Left renal pelvis (tissue), 4 donors: ENCODE data around the gene MCAT. TPM values are rescaled to one million over a fixed set of nuclear protein-coding genes. Genes with fewer than 3 reads are reported as not detected.
"Not testable (repeated sequence)": the region's sequence is repeated elsewhere in the genome, so short reads cannot be mapped to it uniquely, and the experiment has no call there.

ENCODE experiments used
- DNase-seq, 4 donors: peaks; one replicate each; pipeline ENCODE4 v3.0.0-alpha.2; 2013; ENCODE audit warnings: low read depth in 4 of 4, low spot score in 3 of 4
- polyA plus RNA-seq, 4 donors: library from polyadenylated mRNA; unstranded; fragments of 120-200 nt; gene quantifications; one replicate each; pipeline ENCODE4 v1.2.1, GENCODE V29; 2013; ENCODE audit not compliant: insufficient read length in 4 of 4

MCAT gene
- polyA plus RNA-seq, 4 donors, result 10.2 to 29.1 (median 18.8) TPM

DNA sequence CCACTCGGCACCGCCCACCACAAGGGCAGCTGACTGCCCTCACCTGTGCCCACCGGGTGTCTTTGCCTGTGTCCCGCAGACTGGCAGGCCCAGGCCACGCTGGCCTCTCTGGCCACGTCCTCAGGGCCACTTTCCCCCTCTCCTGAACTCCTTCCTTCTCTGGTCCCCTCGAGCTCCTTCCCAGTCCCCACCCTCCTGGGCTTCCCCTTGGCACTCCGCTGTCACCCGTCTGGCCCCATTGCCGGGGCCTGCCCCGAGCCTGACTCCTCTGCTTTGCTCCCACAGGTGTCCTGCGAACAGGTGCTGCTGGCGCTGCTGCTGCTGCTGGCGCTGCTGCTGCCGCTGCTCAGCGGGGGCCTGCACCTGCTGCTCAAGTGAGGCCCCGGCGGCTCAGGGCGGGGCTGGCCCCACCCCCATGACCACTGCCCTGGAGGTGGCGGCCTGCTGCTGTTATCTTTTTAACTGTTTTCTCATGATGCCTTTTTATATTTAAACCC, 14.2 kb downstream of the MCAT start:
- no peak for DNase-seq

DNA sequence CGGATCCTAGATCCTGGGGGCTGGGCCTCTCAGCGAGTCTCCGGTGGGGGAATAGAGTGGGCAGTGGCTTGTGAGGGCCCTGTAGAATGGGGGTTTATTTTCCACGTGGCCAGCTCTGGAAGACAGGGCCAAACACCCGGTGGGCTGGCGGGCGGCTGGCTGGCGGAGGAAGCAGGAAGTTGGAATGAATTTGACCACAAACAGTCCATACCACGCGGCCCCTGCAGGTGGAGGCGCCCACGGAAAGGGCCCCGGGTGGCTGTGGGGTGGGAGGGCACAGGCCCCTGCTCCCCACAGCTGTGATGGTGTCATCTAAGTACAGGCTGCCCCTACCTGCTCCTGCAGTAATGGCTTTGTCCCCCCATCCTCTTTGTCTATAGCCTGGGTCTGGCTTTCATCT, 15.1 kb downstream of the MCAT start:
- no peak for DNase-seq

DNA sequence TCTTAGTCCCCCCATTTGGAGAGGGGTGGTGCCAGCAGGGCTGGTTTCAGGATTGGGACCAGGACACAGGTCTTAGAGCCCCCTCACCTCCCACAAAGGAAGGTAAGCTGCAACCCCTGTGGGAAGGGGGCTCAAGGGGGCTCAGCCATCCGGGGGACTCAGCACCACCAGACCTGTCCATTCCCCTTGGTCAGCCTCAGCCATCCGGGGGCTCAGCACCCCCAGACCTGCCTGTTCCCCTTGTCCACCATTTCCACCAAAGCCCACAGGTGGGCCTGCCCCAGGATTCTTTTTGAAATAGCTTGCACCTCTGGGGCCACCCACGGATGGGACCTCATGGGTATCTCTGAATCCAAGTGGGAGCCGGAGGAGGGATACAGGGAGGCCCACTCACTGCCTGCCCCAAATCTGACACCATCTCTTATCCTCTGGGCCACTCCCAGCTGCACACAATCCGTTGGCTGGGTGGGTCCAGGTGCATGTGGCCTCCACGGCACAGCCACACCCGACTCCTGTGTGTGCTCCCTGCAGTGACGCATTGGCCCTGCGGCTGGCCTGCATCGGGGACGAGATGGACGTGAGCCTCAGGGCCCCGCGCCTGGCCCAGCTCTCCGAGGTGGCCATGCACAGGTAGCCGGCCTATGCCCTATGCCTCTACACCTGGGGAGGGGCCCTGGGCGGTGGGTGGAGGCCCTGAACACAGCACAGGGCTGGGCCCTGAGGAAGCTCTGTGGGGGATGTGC, 15.9 kb downstream of the MCAT start:
- no peak for DNase-seq

DNA sequence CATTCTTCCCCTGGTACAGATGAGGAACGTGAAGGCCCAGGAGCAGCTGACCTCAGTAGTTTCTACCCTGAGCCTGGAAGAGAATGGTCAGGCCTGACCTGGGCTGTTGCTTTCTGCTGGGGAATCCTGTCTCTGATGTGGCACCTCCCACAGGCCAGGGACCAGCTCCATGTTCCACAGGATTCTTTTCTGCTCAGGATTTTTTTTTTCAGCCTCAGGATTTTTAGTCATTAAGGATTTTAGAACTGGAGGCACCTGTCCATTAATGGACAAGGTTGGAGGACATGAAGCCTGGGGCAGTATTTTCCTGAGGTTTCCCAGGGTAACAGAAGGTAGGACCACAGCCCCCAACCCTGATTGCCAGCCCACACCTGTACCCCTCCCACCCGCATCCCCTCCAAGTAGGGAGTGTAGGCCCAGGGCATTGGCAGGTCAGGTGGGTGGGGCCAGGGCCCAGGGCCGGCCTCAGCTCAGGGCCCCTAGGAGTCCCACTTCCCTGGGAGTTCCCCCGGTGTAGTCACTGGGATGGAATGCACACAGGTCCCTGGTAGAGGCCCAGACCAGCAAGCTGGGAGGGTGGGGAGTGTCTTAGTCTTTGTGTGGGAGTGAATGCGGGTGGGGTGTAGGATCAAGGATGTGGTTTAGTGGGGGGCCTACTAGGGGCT, 16.6 kb downstream of the MCAT start:
- no peak for DNase-seq

- DNase-seq, result no peak
Observed at GRCh38 chr22:43118953-43119458, 24.2 kb downstream of the MCAT start.

GRCh38 chr22:43118024-43118849, 25.0 kb downstream of the MCAT start:
- no peak for DNase-seq

DNA sequence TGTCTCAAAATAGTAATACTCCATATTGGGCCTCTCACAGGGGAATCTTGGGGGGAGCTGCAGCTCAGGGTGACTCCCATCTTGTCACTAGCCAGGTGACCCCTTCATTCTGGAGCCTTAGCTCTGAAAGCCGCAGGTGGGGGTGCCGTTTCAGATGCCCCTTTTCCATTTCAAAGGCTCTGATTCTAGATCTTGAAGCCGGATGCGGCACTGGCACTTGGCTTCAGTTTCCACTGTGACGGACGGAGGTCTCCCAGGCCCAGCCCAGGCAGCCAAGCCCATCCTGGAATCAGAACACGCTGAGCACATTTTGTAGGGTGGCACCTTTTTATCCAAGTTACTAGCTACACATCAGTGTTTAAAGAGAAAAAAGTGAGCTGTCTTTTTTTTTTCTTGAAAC, 26.3 kb downstream of the MCAT start:
- DNase-seq, result no peak

DNA sequence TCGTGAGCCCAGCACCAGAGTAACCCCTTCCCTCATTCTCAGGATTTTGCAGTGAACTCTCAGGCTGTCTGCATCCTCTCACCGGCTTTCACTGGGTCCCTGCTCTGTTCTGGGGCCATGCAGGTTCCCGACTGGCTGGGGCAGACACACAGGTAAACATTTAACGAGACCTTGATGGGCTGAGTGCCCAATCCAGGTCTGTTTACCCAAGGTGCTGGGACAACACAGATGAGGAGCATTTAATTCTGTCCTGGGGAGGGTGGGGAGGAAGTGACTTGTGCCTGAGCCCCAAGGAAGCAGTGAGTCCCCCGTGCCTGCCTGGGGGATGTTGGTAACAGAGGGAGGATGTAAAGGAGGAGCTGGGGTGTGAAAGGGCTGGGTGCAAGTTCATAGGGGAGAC, 28.2 kb downstream of the MCAT start:
- DNase-seq, result no peak

DNA sequence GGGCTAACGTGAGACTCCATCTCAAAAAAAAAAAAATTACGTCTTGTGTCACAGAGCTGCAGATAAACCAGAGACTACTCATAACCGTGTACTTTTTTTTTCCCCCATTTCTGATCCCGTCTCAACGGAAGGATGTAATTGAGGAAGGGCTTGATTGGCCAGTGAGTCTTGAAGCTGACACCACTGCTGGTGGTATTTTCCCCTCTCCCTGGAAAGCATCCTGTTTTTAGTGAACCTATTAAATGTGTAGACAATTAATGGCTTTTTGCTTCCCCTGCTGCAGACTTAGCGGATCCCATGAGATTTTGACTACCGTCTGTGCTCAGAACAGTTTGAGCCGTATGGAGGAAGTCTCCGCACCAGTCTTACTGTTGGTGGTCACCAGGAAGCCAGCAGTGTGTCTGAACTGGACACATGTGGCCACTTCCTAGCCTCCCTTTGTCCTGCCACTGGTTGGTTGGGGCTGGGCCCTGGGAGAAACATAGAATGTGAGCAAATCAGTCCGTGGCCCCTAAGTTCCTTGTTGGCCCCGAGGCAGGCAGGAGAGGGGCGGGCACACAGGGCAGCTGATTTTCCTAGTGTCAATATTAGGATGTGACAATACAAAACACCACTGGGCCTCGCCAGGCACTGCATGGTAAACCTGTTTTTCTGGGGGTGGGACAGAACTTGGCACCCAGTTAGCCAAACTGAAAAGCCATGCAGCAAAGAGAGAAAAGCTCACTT, 29.5 kb downstream of the MCAT start:
- DNase-seq, result no peak

DNA sequence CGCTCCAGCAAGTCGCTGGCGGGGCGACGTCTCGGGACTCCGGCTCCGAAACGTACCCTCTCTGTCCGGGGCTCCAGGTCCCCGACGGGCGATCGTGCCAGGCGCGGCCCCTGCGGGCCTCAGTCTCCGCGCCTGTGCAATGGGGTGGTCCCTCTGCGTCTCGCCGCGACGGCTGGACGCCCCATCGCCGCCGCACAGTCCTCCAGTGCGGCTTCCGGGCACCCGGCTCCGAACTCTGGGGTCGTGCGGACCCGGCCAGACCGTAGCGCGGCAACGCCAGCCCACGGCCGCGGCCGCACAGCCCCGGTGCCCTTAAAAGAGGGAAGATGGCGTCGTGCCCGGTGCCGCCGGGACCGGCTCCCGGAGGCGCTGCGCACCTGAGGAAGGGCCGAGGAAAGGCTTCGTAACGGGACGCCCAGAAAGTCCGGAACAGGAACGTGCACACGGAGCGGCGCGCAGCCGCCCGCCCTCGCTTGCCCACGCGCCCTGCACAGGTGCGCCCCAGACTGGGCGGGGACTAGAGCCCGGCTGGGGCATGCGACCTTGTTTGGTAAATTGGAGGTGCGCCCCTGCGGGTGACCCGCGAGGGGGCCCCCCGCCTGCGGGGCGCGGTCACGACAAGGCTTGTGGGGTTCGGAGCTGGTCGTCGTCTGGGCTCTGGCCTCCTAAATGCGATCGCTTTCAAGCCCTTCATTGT, 32.1 kb downstream of the MCAT start:
- DNase-seq, result no peak

- DNase-seq, result no peak
Observed at GRCh38 chr22:43110444-43110926, 32.7 kb downstream of the MCAT start, which contains the start of gene BIK. Gene BIK (plus strand): TSS chr22:43110750. CDS start chr22:43124023, 13,273 bp downstream.

DNA sequence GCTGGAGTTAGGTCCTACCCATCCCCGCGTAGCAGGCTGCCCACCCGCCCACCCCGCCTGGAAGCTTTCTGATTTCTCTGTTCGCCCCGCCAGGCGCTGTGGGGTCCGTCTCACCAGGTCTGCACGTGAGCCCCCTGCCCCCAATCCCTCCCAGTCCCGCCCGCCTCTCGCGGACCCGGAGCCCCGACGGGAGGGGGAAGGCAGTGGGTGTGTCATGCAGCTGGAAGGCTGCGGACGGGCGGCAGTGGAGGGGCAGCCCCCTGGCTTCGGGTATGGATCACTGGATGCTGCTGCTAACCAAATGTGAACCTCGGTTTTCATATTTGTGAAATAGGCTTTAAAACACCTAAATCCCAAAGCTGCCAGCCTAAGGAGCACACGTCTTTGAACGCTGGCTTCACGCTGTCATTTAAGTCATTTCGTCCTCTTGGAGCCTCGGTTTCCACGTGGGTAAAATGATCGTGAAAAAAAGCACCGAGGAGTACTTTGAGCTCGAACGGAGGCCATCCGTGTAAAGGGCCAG, 33.2 kb downstream of the MCAT start:
- no peak for DNase-seq

DNA sequence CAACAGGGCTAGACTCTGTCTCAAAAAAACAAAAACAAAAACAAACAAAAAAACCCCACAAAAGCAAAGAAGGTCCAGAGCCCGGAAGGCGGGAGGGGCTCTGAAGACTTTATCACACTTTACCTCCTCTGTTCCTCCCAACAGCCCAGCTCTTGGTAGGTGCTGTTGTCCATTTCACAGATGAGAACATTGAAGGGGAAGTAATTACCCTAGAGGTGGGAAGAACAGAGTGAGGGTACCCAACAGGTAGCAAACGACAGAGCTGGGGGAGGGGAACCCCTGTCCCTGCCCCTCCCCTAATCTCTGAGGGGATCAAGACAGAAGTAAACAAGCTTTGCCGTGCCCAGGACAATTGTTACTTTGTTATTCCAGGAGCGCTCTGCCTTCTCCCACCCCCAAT, 33.7 kb downstream of the MCAT start:
- DNase-seq, result no peak

- DNase-seq, result no peak
Observed at GRCh38 chr22:43106302-43106701, 36.9 kb downstream of the MCAT start.

DNA sequence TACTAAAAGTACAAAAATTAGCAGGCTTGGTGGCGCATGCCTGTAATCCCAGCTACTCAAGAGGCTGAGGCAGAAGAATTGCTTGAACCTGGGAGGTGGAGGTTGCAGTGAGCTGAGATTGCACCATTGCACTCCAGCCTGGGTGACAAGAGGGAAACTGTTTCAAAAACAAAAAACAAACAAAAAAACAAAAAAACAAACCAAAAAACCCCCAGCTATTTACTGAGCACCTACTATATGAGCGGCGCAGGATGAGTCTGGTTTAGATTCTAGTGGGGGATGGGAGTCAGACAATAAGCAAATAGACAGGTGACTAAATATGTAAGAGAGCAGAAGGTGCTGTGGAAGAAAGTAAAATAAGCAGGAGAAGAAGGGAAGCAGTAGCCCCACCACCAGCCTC, 38.2 kb downstream of the MCAT start:
- not testable (repeated sequence) for DNase-seq

DNA sequence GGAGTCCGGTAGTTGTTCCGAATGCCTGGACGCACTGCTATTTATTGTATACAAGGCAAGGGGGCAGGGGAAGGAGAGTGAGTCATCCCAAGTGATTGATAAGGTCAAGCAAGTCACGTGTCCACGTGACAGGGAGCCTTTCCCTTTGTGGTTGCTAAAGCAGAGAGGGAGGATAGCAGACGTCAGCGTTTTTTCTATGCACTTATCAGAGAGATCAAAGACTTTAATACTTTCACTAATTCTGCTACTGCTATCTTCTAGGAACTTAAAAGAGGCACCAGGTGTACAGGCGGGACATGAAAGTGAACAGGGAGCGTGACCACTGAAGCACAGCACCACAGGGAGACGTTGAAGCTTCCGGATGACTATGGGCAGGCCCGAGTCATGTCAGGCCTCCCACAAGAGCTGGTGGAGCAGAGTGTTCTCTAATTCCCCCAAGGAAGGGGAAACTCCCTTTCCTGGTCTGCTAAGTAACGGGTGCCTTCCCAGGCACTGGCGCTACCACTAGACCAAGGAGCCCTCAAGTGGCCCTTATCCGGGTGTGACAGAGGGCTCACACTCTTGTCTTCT, 39.1 kb downstream of the MCAT start:
- not testable (repeated sequence) for DNase-seq

DNA sequence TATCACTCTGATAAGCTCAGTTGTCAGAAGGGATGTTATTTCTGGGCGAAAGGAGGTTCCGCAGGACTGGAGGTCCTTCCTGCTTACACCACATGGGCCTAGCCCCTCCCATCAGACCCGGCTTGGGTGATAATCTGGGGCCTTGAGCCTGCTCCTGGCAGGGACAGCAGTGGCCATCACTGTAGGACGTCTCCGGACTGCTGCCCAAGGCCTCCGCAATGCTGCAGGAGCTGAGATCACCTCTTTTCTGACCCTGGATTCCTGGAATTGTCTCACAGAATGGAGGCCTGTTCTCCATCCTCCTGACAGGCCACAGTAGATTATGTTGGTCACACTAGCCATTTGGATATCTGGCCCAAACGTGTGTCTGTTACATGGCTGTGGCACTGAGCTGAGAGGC, 41.9 kb downstream of the MCAT start:
- no peak for DNase-seq

- DNase-seq, result no peak
Observed at GRCh38 chr22:43100225-43100624, 43.0 kb downstream of the MCAT start.

- no peak for DNase-seq
Observed at GRCh38 chr22:43099095-43099494, 44.1 kb downstream of the MCAT start.
